HG03354 (cell line): ENCODE results near the gene SUV39H2.
"Not testable (repeated sequence)": the region's sequence is repeated elsewhere in the genome, so short reads cannot be mapped to it uniquely, and the experiment has no call there.

Source experiments
- ATAC-seq: cut with Tn5 transposase; IDR thresholded peaks from one replicate; pipeline ENCODE4 v1.9.1; 2021; ENCODE audit warnings: mild to moderate bottlenecking; ENCODE audit not compliant: unreplicated experiment, poor library complexity, severe bottlenecking

SUV39H2 gene

GRCh38 chr10:14878266-14879123 is at the start of gene SUV39H2:
Gene SUV39H2, plus strand, starts transcription at chr10:14878866. Its CDS starts 23 bp downstream, at chr10:14878889.
- ATAC-seq, result peak; percentile 93

- no peak for ATAC-seq
Measured at GRCh38 chr10:14833106-14833505, 45.6 kb upstream of the SUV39H2 start.

- no peak for ATAC-seq
Measured at GRCh38 chr10:14836208-14836607, 42.5 kb upstream of the SUV39H2 start.

- ATAC-seq, result no peak
Measured at GRCh38 chr10:14837003-14837756, 41.5 kb upstream of the SUV39H2 start.

GRCh38 chr10:14837757-14838581 is 40.7 kb upstream of the SUV39H2 start, which contains the start of the genes CDNF, HSPA14 and MSANTD7:
Gene CDNF, minus strand, starts transcription at chr10:14838037. Its CDS starts 91 bp downstream, at chr10:14837946.
Gene HSPA14, plus strand, starts transcription at chr10:14838306. Its CDS starts 97 bp downstream, at chr10:14838403.
Gene MSANTD7, plus strand, starts transcription at chr10:14838306. Its CDS starts 3,979 bp downstream, at chr10:14842285.
- peak; percentile 97 for ATAC-seq

GRCh38 chr10:14838582-14839304 is 39.9 kb upstream of the SUV39H2 start:
- peak; percentile 8 for ATAC-seq

GRCh38 chr10:14839305-14839695 is 39.4 kb upstream of the SUV39H2 start:
- ATAC-seq, result no peak

- ATAC-seq, result no peak
Measured at GRCh38 chr10:14840178-14840577, 38.5 kb upstream of the SUV39H2 start.

- no peak for ATAC-seq
Measured at GRCh38 chr10:14843327-14843988, 35.2 kb upstream of the SUV39H2 start.

- ATAC-seq, result no peak
Measured at GRCh38 chr10:14844948-14845347, 33.7 kb upstream of the SUV39H2 start.

- no peak for ATAC-seq
Measured at GRCh38 chr10:14852236-14852635, 26.4 kb upstream of the SUV39H2 start.

GRCh38 chr10:14855453-14855852 is 23.2 kb upstream of the SUV39H2 start:
- ATAC-seq, result no peak

- no peak for ATAC-seq
Measured at GRCh38 chr10:14858338-14858960, 20.2 kb upstream of the SUV39H2 start.

- no peak for ATAC-seq
Measured at GRCh38 chr10:14859043-14859442, 19.6 kb upstream of the SUV39H2 start.

GRCh38 chr10:14859775-14860174 is 18.9 kb upstream of the SUV39H2 start:
- no peak for ATAC-seq

GRCh38 chr10:14860791-14861190 is 17.9 kb upstream of the SUV39H2 start:
- no peak for ATAC-seq

- ATAC-seq, result not testable (repeated sequence)
Measured at GRCh38 chr10:14864466-14864865, 14.2 kb upstream of the SUV39H2 start.

- ATAC-seq, result not testable (repeated sequence)
Measured at GRCh38 chr10:14864871-14865270, 13.8 kb upstream of the SUV39H2 start.
